ENCODE measurements around the gene SMYD3.
"Not testable (repeated sequence)": the region's sequence is repeated elsewhere in the genome, so short reads cannot be mapped to it uniquely, and the experiment has no call there.

SMYD3 gene

DNA sequence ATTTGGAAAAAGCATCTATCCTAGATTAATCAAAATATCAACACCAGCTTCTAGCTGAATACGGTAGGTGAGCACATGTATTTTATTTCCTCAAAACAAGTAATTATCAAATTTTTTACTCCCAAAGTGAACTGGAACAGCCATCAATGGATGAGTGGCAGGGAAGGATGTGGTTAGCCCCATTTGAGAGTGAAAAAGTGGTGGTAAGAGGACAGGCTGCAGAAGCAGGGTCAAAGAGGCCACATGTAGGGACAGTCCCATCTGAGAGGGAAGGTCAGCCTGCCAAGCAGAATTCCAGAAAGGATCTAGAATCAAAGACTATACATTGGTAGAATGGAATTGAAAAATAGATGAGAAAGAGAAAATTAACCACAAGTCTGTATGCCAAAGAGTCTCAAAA is 163.8 kb downstream of the SMYD3 start:
- no peak for DNase-seq

DNA sequence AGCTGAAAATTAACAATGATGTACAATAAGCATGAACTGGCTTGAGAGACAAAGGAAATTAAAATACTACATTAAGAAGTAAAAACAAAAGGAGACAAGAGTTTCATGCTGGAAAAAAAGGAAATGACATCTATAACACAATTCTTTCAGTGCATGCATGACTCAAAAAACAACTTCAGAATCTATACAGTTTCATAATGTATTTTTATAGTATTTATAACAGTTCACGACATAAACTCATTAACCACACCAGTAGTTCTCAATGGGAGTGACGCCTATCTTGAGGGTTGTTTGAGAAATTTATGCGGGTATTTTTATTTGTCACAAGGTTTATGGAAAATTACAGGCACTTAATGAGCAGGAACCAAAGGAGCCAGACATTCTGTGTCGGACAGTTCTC is 168.5 kb downstream of the SMYD3 start:
- no peak for DNase-seq

DNA sequence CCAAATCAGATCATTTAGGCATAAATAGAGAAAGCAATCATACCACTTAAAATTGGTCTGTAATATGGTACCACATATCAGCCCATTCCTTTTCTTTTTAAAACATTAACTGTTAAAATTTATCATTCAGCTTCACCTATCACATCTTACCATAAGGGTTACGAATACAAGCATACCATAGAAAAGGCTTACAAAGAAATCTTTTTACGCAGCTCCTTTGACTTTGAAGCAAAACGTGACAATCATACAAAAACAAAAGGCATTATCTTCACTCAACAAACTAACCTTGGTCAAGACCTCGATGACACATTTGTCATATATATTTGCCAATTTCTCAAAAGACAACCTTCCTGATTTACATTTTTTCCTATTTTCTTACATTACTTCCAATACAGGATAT is 169.0 kb downstream of the SMYD3 start:
- no peak for DNase-seq

DNA sequence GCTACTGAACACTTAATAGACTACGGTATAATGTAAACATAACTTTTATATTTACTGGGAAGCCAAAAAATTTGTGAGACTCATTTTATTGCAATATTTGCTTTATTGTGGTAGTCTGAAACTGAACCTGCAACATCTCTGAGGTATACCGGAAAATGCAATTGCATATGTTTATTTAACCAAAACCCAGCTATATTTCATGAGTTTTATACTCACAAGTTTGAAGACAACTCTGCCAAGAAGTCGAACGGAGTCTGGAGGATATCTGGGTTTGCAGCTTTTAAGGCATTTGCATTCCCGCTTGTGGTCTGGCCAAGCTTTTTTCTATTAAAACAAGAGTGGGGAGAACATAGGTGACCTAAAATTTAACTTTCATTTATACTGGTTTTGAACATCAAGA is 171.9 kb downstream of the SMYD3 start:
- no peak for DNase-seq

DNA sequence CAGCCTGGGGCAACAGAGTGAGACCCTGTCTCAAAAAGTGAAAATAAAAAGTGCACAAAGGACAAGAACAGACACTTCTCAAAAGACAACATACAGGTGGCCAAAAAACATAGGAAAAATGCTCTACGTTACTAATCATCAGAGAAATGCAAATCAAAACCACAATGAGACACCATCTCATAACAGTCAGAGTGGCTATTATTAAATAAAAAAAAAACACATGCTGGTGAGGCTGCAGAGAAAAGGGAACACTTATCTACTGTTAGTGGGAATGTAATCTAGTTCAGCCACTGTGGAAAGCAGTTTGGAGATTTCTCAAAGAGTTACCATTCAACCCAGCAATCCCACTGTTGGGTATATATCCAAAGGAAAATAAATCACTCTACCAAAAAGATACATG is 173.2 kb downstream of the SMYD3 start:
- no peak for DNase-seq

DNA sequence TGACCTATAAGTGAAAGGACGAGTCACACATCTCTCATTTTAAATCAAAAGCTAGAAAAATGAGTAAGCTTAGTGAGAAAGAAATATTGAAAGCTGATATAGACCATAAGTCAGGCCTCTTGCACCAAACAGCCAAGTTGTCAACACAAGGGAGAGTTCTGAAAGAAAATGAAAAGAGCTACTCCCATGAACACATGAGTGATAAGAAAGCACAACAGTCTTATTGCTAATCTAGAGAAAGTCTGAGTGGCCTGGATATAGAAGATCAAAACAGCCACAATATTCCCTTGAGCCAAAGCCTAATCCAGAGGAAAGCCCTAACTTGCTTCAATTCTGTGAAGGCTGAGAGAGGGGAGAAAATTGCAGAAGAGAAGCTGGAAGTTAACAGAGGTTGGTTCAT is 175.0 kb downstream of the SMYD3 start:
- DNase-seq = no peak

DNA sequence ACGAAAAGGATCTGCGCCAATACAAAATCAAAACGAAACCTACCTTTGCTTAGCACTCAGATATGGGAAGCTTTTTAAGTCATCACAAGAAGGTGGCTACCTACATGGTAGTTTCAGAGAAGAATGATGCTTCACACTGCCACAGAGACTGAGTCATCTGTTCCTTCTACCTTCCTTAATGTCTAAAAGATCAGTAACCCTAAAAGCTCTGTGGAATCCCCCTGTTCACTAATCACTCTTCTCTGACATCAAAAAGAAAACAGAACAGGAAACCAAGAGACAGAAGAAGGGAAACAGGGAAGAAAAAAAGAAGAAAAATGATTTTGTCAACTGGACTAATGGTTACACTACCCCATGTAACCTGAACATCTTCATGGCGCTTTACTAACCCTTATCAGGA is 177.2 kb downstream of the SMYD3 start:
- no peak for DNase-seq

DNA sequence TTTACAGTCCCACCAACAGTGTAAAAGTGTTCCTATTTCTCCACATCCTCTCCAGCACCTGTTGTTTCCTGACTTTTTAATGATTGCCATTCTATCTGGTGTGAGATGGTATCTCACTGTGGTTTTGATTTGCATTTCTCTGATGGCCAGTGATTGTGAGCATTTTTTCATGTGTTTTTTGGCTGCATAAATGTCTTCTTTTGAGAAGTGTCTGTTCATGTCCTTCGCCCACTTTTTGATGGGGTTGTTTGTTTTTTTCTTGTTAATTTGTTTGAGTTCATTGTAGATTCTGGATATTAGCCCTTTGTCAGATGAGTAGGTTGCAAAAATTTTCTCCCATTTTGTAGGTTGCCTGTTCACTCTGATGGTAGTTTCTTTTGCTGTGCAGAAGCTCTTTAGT is 177.8 kb downstream of the SMYD3 start:
- not testable (repeated sequence) for DNase-seq

DNA sequence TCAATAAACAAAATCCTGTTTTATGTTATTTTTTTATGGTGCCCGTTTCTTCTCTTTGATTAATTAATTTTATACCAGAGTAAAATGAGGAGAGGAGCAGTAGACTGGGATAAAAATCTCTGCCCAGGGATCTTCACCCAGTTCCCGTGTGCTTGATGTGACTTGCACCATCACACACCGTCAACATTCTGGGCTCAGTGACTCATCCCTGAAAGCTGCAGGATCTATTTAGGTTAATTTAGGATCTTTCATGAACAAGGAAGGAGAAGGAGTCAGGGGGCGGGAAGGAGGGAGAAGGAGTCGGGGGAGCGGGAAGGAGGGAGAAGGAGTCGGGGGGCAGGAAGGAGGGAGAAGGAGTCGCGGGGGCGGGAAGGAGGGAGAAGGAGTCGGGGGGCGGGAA is 182.4 kb downstream of the SMYD3 start:
- no peak for DNase-seq

DNA sequence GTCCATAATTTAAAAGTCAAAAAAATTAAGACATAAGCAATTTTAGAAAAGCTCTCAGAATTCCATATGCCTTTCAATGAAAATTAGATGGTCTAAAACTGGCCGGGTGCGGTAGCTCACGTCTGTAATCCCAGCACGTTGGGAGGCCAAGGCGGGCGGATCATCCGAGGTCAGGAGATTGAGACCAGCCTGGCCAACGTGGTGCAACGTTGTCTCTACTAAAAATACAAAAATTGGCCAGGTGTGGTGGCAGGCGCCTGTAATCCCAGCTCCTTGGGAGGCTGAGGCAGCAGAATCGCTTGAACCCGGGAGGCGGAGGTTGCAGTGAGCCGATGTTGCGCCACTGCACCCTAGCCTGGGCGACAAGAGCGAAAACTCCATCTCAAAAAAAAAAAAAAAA is 183.0 kb downstream of the SMYD3 start:
- not testable (repeated sequence) for DNase-seq

DNA sequence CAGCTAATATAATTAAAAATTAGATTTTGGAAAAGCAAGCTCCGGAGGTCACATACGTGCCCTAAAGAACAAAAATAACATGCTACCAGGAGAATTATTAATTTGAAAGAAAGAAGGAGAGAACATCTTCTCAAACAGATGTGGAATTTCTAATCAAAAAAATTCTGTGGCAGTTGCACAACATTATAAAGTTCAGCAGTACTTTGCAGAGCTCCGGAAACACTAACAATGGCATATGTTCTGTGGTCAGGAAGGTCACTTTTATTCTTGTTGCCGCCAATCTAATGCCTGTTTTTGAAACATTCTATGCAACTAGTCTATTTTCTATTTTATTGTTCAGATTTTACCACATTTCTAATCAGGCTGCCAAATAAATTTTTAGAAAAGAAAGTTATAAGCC is 186.8 kb downstream of the SMYD3 start:
- DNase-seq = no peak

DNA sequence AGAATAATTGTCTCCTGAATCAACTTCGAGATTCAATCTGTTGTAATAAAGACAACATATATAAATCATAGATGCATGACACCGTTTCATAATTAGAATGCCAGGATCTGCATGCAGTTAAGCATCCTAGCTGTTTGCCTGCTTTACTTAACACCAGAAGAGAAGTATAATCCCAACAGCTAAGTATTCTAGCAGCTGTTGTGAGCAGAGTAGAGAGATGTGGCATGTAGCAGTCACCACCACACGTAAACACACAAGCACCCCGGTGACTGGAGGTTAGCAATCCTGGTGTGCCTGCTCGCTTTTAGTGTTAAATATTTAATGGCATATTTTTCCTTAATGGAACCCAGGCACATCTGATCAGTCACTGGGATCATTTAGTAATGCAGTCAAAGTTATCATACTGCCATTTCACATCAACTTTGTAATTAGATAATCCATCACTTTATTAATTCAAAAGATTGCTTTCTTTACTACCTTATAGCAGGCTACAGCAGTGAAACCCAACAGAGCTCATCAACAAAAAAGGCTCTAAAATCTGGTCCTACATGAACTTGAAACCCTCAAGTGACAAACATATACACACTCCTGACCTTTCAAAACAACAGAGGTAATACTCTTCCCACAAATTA is 187.9 kb downstream of the SMYD3 start:
- peak; percentile 74 for DNase-seq

DNA sequence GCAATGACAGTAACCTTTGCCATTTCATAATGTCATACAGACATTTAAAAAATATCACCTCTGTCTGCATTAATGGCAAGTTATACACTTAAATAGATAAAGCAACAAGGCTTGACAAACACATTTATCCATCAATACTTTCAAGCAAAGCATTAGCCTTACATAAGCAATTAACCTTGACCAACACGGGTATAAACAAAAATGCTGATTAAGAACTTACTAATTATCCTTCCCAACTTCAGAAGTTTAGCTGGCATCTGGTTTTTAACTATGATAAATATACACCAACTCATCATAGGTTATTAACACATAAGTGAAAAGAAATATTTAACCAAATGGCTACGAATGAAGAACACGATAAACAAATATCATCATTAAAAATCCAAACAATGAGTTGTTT is 188.5 kb downstream of the SMYD3 start:
- no peak for DNase-seq

DNA sequence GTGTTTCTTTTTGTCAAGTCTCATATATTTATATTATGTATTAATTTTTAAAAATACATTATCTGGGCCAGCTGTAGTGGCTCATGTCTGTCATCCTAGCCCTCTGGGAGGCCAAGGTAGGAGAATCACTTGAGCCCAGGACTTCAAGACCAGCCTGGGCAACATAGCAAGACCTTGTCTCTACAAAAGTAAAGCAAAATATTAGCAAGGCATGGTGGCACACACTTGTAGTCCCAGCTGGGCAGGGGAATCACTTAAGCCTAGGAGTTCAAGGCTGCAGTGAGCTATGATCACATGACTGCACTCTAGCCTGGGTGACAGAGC is 189.1 kb downstream of the SMYD3 start:
- no peak for DNase-seq

DNA sequence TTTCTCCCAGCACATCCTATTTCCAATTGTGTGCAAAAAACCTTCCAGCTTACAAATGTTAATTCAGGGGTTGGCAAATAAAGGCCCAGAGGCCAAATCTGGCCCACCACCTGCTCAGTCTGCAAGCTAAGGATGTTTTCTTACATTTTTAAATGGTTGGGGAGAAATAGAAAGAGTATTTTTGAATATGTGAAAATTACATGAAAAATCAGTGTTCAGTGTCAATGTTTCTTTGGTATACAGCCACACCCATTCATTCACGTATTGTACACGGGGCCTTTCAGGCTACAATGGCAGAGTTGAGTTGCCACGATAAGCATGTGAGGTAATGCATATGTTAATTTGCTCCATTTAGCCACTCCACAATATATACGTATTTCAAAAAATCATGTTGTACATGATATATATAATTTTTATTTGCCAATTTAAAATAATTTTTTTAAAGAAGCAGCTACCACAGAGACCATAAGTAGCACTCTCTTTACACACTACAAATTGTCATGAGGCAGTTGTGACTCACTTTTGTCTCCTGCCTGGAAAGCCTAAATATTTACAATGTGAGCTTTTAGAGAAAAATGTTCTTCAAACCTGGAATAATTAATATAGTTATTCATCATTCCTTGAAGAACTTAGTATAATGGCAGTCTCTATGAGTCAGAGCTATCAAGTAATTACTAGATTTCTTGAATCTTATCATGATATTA is 189.6 kb downstream of the SMYD3 start:
- DNase-seq = no peak

DNA sequence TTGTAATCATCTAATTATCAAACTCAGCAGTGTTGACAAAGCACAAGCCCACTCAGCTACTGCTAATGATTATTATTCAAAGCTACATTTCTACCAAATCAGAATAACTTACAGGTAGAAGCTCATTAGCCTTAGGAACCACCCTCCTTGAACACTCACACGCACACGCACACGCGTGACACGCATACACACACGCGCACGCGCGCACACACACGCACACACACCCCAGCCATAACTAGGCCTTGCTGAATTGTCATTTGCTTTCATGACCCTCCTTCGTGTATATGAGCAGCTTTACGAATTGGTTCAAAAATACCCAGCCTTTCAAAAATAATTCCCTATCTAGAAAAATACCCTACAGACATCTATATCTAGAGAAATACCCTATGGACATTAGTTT is 195.6 kb downstream of the SMYD3 start:
- DNase-seq = no peak

DNA sequence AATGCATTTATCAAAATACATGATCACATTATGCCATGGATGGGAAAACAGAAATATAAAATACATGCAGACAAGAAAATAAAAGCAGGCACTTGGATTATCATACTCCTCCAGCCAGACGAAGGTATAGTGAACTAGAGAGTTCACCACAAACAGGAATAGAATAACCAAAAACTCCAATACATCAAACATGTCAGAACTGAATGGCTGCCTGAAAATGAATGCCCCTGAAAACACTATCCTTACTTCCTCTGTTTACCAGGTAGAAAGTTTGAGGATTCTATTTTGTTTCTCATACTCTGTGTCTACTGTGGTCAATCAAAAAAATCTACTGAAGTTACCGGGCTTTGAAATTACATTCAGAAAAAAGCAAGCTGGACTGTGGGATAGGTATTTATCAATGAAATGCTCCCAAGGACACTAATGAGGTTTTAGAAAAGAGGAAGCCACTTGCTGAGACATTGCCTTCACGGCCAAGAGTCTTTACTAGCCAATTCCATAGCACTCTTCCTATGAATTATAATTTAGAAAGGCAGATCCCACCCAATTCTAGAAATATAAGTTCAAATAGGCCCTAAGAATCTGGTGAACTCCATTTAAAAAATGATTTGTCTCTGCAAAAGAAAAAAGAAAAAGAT is 197.7 kb downstream of the SMYD3 start:
- DNase-seq = no peak

DNA sequence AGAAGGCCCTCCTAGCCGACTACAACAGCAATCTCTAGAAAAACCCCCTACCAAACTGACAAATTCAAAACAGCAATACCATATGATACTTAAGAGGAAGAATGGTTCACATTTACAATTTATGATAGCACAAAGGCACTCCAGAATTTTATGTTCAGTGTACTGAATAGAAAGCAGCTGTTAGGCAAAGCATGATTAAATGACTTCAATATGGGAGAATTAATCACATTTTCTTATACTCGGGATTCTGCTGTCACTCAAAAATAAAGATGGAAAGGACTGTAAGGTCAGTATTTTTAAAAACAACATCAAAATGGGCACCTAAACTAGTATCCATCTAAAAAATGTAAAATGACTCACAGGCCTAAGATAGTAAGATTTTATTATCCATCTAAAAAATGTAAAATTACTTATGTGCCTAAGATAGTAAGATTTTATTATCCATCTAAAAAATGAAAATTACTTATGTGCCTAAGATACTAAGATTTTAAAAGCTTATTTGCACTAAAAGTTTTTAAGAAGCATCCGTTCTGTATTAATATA is 198.5 kb downstream of the SMYD3 start:
- DNase-seq = no peak

DNA sequence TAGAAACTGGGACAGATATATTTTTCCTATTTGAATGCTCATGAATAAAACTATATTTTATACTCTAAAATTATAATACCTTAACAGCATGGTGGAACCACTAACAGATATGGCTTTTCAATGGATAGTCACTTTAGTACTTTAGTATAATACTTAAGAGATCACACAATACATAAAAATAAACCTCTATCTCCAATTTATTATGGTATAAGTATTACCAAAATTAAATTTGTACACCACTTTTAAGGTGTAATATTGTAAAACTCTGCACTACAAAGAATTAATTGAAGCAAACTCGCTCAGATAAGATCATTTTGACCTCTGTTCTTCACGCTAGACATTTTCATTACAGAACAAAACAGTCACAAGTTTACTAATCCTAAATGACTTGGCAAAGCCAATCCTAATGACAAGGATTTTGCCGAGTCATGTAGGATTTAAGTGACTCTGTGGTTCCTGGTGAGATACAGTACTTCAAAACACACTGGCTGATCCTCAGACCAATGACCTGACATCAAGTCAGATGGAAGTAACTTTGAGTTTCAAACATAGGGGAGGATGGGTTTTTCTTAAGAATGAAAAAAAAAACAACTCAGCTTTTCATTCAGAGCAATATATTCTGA is 200.6 kb downstream of the SMYD3 start:
- no peak for DNase-seq

DNA sequence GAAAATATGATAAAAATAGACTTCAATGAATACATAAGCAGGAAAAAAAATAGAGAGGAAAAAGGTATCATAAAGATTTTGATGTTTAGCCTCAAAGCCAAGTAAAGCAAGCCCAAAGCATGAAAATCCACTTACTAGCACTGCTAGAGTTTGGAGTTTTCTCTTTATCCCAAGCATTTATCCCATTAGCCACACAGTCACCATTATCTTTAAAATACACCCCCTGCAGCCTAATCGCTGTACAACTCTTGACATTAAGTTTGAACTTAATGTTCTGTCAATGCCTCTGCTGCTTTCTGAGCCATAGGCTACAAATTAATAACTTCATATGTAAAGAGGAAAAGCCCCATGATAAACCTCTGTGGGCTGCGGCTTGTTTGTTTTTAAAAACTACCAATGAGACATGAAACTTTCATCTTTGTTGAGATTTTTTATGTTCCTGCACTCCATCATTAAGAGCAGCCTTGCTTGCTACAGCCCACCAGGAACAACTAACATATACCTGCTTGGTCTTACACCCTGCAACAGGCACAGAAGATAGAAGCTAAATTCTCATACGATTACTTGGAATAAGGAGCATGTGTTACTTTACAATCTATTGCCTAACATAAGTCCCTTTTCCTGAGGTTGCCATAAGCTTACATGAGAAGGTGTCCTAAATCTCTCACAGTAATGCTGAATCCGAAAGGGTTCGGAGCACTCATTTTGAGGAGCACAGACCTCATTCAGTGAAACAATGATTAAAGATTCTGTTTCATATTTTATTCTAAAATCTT is 202.4 kb downstream of the SMYD3 start:
- DNase-seq = no peak

DNA sequence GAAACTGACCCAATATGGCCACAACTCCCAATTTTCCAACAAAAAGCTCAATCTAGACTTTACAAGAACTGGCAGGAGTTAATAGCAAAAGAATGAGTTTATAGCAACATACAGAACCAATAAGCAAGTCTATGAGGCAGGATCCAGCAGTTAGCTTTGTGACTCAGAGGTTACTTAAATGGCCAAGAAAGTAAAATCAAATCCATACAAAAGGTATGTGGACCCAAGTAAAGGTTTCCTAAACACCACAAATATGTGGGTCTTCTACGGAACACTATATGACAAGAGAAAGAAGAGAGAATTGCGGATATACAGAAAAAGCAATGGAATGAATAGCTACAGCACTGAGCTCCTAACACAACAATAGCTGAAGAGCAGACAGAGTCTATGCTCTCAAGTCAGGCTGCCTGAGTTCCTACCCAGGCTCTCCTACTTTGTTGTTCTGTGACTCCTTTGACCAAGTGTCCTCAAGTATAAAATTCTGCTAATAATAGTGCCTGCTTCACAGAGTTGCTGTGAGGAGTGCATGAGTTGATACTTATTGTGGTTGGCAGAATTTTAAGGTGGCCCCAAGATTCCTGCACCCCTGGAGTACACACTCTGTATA is 204.3 kb downstream of the SMYD3 start:
- DNase-seq = no peak

DNA sequence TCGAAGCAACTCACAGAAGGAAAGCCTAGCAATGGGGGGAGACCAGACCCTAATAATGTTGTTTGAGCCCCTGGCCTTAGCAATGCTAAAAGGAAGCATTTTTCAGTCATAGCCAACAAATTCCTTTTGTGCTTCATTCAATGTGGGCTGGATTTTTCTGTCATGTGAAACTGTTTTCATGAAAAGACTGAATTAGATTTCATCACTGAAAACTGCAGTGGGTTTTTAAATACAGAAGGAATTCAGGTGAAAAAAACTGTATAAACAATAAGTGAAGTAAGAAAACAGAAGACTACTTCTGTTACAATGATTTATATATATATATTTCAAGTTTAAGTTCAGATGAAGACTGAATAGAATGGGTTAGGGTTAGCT is 204.8 kb downstream of the SMYD3 start:
- DNase-seq = no peak
